LNCAP (cell line): ENCODE results near the gene MAP1LC3A.

ENCODE experiments used
- CTCF ChIP-seq: fragments of 450-650 bp; IDR thresholded peaks from 2 replicates; pipeline ENCODE4 v1.5.1; 2017; ENCODE audit warnings: mild to moderate bottlenecking

The MAP1LC3A gene

DNA sequence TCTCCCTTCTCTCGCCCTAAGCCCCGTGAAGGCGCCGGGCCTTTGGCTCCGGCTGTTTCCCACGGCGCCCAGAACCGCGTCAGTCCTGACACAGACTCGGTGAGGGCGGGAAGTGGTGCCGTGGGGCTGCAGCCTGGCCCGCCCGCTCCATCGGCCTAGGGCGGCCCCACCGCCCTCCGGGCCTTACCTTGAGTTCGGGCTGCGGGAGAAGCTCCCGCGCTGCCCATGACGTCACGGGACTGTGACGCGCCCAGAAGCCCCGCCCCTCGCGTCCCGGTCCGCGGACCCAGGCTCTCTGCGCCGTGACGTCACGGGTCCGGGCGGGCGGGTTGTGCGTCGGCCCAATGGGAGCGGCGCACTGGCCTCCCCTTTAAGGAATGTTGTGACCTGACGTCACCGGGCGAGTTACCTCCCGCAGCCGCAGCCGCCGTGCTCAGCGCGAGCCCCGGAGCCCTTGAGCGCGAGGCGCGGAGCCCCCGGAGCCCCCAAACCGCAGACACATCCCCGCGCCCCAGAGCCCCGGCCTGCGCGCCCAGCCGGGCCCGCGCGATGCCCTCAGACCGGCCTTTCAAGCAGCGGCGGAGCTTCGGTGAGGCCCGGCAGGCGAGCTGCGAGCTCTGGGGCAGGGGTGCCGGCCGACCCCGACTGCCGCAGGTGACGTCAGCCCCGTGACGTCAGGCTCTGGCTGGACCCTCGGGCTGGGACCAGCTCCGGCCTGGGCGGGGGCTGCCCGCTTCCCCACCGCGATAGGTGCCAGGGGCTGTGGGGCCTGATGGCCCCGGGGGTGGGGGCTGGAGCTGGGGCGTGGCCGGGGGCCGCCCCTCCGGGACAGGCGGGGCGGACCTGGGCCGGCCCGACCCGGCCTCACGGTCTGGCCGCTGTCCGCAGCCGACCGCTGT lies at the start of gene MAP1LC3A:
Gene MAP1LC3A (plus strand): TSS at position 399 of the 899 bp plus-strand sequence. CDS start 151 bp downstream, at position 550.
- TF ChIP-seq CTCF: no peak

GRCh38 chr20:34510575-34510974 lies 47.9 kb upstream of the MAP1LC3A start:
- TF ChIP-seq CTCF: no peak

DNA sequence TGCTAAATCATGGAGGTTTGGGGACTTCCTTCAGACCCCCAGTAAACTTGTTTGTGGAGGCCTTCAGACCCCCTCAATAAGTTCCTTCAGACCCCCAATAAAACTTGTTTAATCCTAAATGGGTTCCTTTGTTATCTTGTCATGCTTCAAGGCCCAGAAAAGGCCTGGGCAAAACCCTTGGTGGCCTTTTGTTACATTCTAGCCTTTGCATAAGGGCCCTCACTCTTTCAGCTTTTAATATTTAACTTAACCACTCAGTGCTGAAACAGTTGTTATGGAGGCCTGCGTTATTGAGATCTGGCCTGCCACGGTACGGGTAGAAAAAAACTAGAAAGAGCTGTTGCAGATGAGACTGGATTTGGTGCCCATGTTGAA lies 46.6 kb upstream of the MAP1LC3A start:
- TF ChIP-seq CTCF: no peak

DNA sequence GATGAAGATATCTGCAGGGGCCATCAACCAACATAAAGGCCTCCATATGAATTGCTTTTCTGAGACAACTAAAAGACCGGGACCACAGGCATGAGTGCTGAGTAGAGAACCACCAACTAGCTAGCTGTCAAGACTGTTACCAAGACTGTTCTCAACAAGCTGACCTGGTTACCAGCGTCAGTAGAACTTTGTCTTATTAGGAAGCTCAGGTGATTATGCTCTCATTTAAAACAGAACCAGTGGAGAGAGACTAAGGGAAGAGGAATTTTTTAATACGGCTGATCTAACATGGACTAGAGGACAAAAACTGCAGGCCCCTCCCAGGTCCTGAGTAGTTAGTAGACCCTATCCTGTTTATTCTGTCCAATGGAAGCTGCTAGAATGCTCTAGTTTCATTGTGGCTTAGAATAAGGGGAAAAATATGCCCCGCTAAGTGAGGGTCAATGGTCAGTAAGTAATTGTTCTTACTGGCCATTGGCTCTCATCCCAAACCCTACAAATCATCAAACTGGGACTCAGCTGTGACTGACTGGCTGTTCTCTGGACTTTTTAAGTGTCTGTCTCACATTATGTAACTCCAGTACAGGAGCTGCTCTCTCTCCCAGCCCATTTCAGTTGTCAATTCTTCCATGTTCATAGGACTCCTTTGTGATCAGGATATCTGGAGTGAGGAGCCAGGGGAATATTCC lies 46.1 kb upstream of the MAP1LC3A start:
- TF ChIP-seq CTCF: no peak

- no peak for TF ChIP-seq CTCF
Observed at GRCh38 chr20:34512955-34513419, 45.5 kb upstream of the MAP1LC3A start.

DNA sequence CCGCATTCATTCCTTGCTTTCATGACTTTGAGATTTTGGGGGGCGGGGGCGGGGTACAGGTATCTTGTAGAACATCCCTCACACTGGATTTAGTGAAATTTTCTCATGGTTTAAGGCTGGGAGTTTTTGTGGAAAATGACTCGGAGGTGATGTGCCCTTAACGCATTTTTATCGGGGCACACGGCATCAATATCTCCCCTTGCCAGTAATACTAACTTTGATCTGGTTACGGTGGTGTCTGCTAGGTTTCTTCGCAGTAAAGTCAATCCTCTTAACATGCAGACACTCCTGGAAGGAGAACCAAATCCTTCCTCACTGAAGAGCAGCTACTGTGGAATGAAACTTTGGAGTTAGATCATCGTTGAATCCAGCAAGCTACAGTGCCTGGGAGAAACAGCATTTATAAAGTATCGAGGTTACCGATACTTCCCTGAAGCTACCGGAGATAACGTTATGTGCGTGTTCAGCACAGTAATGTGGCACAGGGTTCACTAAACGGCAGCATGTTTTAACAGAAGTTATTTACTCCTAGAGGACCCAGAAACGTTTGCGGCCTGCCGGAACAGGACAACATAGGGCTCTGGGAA lies 43.5 kb upstream of the MAP1LC3A start:
- TF ChIP-seq CTCF: no peak

DNA sequence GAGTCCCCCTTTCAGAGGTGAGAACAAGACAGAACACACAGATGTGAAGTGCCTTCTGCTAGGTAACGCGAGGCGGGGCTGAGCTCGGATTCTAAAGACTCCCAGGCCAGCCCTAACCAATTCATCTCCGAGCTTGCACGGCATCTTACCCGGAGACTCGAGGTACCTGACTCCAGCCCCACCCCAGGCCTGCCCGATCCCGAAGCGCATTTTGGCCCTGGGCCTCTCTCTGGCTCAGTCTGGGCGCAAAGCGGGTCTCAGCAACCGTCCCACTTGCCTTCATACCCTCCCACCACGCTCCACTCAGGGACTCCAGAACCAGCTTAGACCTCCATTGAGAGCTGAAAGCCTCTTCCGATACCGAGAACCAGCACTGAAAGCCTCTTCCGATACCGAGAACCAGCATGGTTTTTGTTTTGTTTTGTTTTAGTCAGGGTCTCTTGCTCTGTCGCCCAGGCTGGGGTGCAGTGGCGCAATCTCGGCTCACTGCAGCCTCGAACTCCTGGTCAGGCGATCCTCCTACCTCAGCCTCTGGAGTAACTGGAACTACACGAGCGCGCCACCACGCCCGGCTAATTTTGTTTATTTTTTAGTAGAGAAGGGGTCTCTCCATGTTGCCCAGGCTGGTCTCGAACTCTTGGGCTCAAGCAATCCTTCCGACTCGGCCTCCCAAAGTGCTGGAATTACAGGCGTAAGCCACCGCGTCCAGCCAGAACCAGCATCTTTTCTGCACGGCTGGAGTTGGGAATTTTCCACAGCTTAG lies 42.9 kb upstream of the MAP1LC3A start:
- TF ChIP-seq CTCF: no peak
